Measurements from ENCODE around the gene TBC1D9. TPM values are rescaled to one million over a fixed set of nuclear protein-coding genes. Genes with fewer than 3 reads are reported as not detected.

Gene TBC1D9
- total and polyA plus RNA-seq, 11 donors: 4.6 to 26.5 (median 13.3) TPM

DNA sequence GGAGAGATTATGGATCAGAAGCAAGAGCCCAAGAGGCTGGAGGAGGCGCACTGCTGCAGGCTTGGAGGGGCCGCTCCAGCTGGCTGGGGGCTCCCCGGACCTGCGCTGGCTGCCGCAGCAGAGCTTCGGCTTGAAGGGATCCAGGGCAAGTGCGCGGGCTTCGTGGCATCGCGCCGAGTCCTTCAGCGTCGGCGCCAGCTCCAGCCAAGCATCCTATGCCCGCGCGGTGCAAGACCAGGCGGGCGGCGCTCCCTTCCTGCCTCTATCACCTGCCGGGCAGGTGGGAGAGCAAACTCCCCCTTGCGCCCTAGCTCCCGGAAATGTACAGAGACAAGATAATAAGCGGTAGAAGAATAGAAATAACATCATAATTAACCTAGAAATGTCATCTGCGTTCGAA lies 176.9 kb downstream of the TBC1D9 start:
- no peak overlapping the region for H3K27ac ChIP-seq
- H3K27me3 ChIP-seq: peaks cover 0 to 47% (median 11%) of the 10 kb centered on the region in 9 donors
- 15 to 25% (median 23%) methylated on average over 15 to 27 of the region's 27 CpGs for WGBS, 4 donors
- DNase-seq (no peak), ATAC-seq (no peak)
- H3K9me3 ChIP-seq: no peaks in the 10 kb centered on the region
- peaks cover 0 to 5% (median 0%) of the 10 kb centered on the region in 12 donors for H3K4me1 ChIP-seq
- TF ChIP-seq, protein P1, sequence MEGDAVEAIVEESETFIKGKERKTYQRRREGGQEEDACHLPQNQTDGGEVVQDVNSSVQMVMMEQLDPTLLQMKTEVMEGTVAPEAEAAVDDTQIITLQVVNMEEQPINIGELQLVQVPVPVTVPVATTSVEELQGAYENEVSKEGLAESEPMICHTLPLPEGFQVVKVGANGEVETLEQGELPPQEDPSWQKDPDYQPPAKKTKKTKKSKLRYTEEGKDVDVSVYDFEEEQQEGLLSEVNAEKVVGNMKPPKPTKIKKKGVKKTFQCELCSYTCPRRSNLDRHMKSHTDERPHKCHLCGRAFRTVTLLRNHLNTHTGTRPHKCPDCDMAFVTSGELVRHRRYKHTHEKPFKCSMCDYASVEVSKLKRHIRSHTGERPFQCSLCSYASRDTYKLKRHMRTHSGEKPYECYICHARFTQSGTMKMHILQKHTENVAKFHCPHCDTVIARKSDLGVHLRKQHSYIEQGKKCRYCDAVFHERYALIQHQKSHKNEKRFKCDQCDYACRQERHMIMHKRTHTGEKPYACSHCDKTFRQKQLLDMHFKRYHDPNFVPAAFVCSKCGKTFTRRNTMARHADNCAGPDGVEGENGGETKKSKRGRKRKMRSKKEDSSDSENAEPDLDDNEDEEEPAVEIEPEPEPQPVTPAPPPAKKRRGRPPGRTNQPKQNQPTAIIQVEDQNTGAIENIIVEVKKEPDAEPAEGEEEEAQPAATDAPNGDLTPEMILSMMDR (IDR thresholded peaks at IDR 0.05): no peak
- no peak for TF ChIP-seq POLR2A (IDR thresholded peaks at IDR 0.05)
- H3K4me3 ChIP-seq: no peak overlapping the region
- H3K36me3 ChIP-seq: no peaks in the 10 kb centered on the region
- intact Hi-C loops (cut with DNase I): no loop called here

DNA sequence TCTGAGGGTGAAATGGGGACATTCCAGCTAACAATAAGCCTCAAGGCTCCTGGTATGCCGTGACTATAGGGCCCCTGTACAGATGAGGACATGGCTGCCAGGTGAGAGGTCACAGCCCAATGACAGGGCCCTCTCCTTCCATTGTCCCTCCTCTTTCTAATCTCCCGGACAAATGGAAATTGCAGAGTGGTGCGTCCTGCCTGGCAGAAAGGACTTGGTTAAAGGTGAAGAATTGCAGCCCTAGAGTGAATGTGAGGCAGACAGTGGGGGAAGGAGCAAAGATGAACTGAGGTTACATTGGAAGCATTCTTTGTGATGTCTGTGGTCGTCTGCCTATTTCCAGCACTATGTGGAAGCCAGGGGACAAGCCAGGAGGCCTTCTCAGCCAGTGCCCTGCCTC lies 180.7 kb downstream of the TBC1D9 start:
- H3K27ac ChIP-seq: no peak overlapping the region
- H3K4me1 ChIP-seq: peaks cover 0 to 5% (median 0%) of the 10 kb centered on the region in 12 donors
- no peak for TF ChIP-seq POLR2A (IDR thresholded peaks at IDR 0.05)
- TF ChIP-seq, protein P1 (IDR thresholded peaks at IDR 0.05): no peak
- no peak overlapping the region for H3K4me3 ChIP-seq
- H3K27me3 ChIP-seq: peaks cover 0 to 62% (median 16%) of the 10 kb centered on the region in 9 donors
- ATAC-seq (no peak), DNase-seq (no peak)
- peaks cover 0 to 13% (median 3%) of the 10 kb centered on the region in 12 donors for H3K9me3 ChIP-seq
- 59 to 83% (median 72%) methylated on average over 3 to 4 of the region's 4 CpGs for WGBS, 4 donors
- no peaks in the 10 kb centered on the region for H3K36me3 ChIP-seq
- intact Hi-C loops (cut with DNase I): no loop called here

DNA sequence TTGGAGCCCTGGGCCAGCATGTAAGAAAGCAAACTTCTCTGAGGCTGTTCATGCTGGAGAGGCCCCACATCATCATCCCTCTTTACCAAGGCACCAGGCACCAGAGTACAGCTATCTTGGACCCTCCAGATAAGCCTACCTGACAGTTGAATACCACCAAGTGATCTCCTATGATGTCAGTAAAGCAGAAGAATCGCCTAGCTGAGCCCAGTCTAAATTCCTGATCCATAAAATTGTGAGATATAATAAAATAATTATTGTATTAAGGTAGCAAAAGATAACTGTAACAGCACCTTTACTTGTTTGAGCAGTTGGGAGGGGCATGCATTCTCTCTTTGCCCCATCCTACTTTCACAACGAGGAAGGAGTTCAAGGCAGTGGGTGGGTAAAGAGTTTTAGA lies 184.6 kb downstream of the TBC1D9 start:
- TF ChIP-seq POLR2A (IDR thresholded peaks at IDR 0.05): no peak
- TF ChIP-seq, protein P1 (IDR thresholded peaks at IDR 0.05): no peak
- Histone ChIP-seq H3K9me3 (peaks cover 0 to 13% (median 3%) of the 10 kb centered on the region in 12 donors), H3K4me1 (peaks cover 0 to 24% (median 12%) of the 10 kb centered on the region in 12 donors), H3K36me3 (no peaks in the 10 kb centered on the region), H3K4me3 (no peak overlapping the region), H3K27ac (no peak overlapping the region), H3K27me3 (peaks cover 3 to 67% (median 35%) of the 10 kb centered on the region in 9 donors)
- DNase-seq: no peak
- intact Hi-C loops (cut with DNase I): no loop called here
- ATAC-seq: no peak
- WGBS, 4 donors: 87 to 98% (median 89%) methylated on average over 2 of the region's 2 CpGs

Other genes with a start within 250 kb of the TBC1D9 start
- 10 to 100 TPM; 11.5 to 22.3 (median 16.5) TPM for gene ELMOD2, start 232.2 kb downstream of the TBC1D9 start, total RNA-seq
- gene ELMOD2, start 232.2 kb downstream of the TBC1D9 start, polyA plus RNA-seq: 1 to 10 TPM; 8.2 to 8.3 TPM
- gene UCP1, start 187.4 kb downstream of the TBC1D9 start, total RNA-seq: not detected
- under 1 TPM in 1 of 2 donors, not detected in 1; 0.14 TPM for gene UCP1, start 187.4 kb downstream of the TBC1D9 start, polyA plus RNA-seq